Inferior parietal cortex (tissue), 1 donor: ENCODE measurements around the gene IL17RC.
"Not testable (repeated sequence)": the region's sequence is repeated elsewhere in the genome, so short reads cannot be mapped to it uniquely, and the experiment has no call there.

Experiments used
- DNase-seq: peaks from one replicate; pipeline ENCODE4 v3.0.0-alpha.2; 2016; ENCODE audit errors: extremely low spot score

The IL17RC gene

GRCh38 chr3:9891072-9891622 lies 25.8 kb upstream of the IL17RC start:
- DNase-seq, result peak; percentile 16

- no peak for DNase-seq
These were observed 23.2 kb upstream of the IL17RC start for GRCh38 chr3:9893739-9894138.

- not testable (repeated sequence) for DNase-seq
These were observed 21.2 kb upstream of the IL17RC start for GRCh38 chr3:9895715-9896114.

- not testable (repeated sequence) for DNase-seq
These were observed 20.0 kb upstream of the IL17RC start for GRCh38 chr3:9896755-9897407.

GRCh38 chr3:9897408-9898372 lies 19.2 kb upstream of the IL17RC start:
- DNase-seq, result no peak

- DNase-seq, result no peak
These were observed 18.2 kb upstream of the IL17RC start for GRCh38 chr3:9898467-9899241.

GRCh38 chr3:9899289-9899791 lies 17.6 kb upstream of the IL17RC start:
- DNase-seq, result no peak

- not testable (repeated sequence) for DNase-seq
These were observed 15.9 kb upstream of the IL17RC start for GRCh38 chr3:9900965-9901415.

- DNase-seq, result no peak
These were observed 14.9 kb upstream of the IL17RC start for GRCh38 chr3:9901967-9902366.

- no peak for DNase-seq
These were observed 14.3 kb upstream of the IL17RC start, which contains the start of gene IL17RE for GRCh38 chr3:9902372-9903237. TSS of gene IL17RE (plus strand) at chr3:9902848. CDS start at chr3:9902933, 85 bp downstream.

GRCh38 chr3:9903238-9903624 lies 13.7 kb upstream of the IL17RC start:
- DNase-seq, result no peak

GRCh38 chr3:9903904-9904303 lies 13.0 kb upstream of the IL17RC start:
- no peak for DNase-seq

- DNase-seq, result no peak
These were observed 10.4 kb upstream of the IL17RC start for GRCh38 chr3:9906480-9906879.

GRCh38 chr3:9908286-9908685 lies 8.6 kb upstream of the IL17RC start:
- no peak for DNase-seq

GRCh38 chr3:9909221-9910013 lies 7.5 kb upstream of the IL17RC start:
- DNase-seq, result no peak

GRCh38 chr3:9911863-9912262 lies 5.0 kb upstream of the IL17RC start:
- DNase-seq, result no peak

- DNase-seq, result no peak
These were observed 4.5 kb upstream of the IL17RC start for GRCh38 chr3:9912294-9912935.

GRCh38 chr3:9913601-9914000 lies 3.3 kb upstream of the IL17RC start:
- no peak for DNase-seq

GRCh38 chr3:9914011-9914410 lies 2.9 kb upstream of the IL17RC start:
- no peak for DNase-seq
